Neural progenitor cell (in vitro differentiated cells): ENCODE results near the gene PLXNC1.

Experiments
- EZH2 ChIP-seq: fragments of 200-600 bp; sonication (generic); IDR thresholded peaks from 2 replicates; pipeline ENCODE4 v1.6.1; 2017; ENCODE audit warnings: antibody characterized with exemption, mild to moderate bottlenecking, moderate library complexity
- EZH2phosphoT487 ChIP-seq: fragments of 200-600 bp; sonication (generic); IDR thresholded peaks from 2 replicates; pipeline ENCODE4 v1.6.1; 2017; ENCODE audit warnings: antibody characterized with exemption
- TF ChIP-seq, protein P1 (sequence below): fragments of 200-600 bp; sonication (generic); IDR thresholded peaks from 2 replicates; pipeline ENCODE4 v1.5.1; 2017; ENCODE audit warnings: antibody characterized with exemption, mild to moderate bottlenecking

GRCh38 chr12:94128280-94128679, 20.1 kb upstream of the PLXNC1 start:
- TF ChIP-seq, protein P1, sequence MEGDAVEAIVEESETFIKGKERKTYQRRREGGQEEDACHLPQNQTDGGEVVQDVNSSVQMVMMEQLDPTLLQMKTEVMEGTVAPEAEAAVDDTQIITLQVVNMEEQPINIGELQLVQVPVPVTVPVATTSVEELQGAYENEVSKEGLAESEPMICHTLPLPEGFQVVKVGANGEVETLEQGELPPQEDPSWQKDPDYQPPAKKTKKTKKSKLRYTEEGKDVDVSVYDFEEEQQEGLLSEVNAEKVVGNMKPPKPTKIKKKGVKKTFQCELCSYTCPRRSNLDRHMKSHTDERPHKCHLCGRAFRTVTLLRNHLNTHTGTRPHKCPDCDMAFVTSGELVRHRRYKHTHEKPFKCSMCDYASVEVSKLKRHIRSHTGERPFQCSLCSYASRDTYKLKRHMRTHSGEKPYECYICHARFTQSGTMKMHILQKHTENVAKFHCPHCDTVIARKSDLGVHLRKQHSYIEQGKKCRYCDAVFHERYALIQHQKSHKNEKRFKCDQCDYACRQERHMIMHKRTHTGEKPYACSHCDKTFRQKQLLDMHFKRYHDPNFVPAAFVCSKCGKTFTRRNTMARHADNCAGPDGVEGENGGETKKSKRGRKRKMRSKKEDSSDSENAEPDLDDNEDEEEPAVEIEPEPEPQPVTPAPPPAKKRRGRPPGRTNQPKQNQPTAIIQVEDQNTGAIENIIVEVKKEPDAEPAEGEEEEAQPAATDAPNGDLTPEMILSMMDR: no peak
- TF ChIP-seq EZH2 (no peak), EZH2phosphoT487 (no peak)
